Chondrocyte (in vitro differentiated cells): ENCODE results near the gene PDE2A. TPM values are rescaled to one million over a fixed set of nuclear protein-coding genes. Genes with fewer than 3 reads are reported as not detected.

Source experiments
- DNase-seq: peaks from one replicate; pipeline ENCODE4 v3.0.0; 2021; ENCODE audit warnings: mixed read lengths, low spot score
- H3K27ac Mint-ChIP-seq: one replicate; pipeline ENCODE4 v1.8.0; 2021; ENCODE audit warnings: mild to moderate bottlenecking, moderate library complexity, mixed read lengths; ENCODE audit not compliant: unreplicated experiment
- H3K27me3 Mint-ChIP-seq: 2 replicates; pipeline ENCODE4 v1.8.0; 2021; ENCODE audit warnings: low read depth, mixed read lengths
- H3K36me3 Mint-ChIP-seq: 2 replicates; pipeline ENCODE4 v1.8.0; 2021; ENCODE audit warnings: low read depth, mixed read lengths
- H3K4me1 Mint-ChIP-seq: 2 replicates; pipeline ENCODE4 v1.8.0; 2021; ENCODE audit warnings: low read depth, mild to moderate bottlenecking, mixed read lengths
- H3K4me3 Mint-ChIP-seq: one replicate; pipeline ENCODE4 v1.8.0; 2021; ENCODE audit warnings: mild to moderate bottlenecking, moderate library complexity, mixed read lengths; ENCODE audit not compliant: unreplicated experiment
- H3K9me3 Mint-ChIP-seq: 2 replicates; pipeline ENCODE4 v1.8.0; 2021; ENCODE audit warnings: low read depth, mixed read lengths
- CTCF ChIP-seq: fragments of 200-600 bp; sonication (generic); IDR thresholded peaks from 2 replicates; pipeline ENCODE4 v1.5.0; 2021; ENCODE audit warnings: antibody characterized with exemption, mild to moderate bottlenecking, moderate library complexity
- total RNA-seq: library from RNA; stranded (reverse); gene quantifications from 3 replicates; pipeline ENCODE4 v1.2.1, GENCODE V29; 2021

Gene PDE2A
- total RNA-seq, 1 donor from 2014 or later, result not detected

DNA sequence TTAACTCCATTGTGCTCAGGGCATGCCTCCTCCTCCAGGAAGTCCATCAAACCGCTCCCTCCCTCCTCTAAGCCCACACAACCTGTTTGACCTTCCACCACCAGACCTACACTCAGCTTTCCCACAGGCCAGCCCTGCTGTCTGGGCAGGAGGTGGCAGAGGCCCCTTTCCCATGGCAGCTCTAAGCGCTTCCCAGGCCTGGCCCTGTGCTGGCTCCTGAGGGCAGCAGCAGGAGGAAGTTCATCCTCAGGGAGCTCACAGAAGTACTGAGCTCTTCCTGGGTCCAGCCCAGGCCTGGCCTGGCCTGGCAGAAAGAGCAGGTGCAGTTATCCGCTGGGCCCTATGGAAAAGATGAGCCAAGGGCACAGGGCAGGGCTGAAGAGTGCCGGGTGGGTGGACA lies 46.6 kb upstream of the PDE2A start:
- DNase-seq, result no peak
- peaks cover 46% of the 10 kb centered on the region for H3K4me1 Mint-ChIP-seq
- H3K4me3 Mint-ChIP-seq, result peak overlapping the region; percentile 71
- H3K36me3 Mint-ChIP-seq, result peaks cover 4% of the 10 kb centered on the region
- H3K27me3 Mint-ChIP-seq, result no peaks in the 10 kb centered on the region
- H3K9me3 Mint-ChIP-seq, result no peaks in the 10 kb centered on the region
- no peak for TF ChIP-seq CTCF
- peak overlapping the region; percentile 32 for H3K27ac Mint-ChIP-seq

- Mint-ChIP-seq H3K4me1 (peaks cover 38% of the 10 kb centered on the region), H3K4me3 (peak overlapping the region; percentile 71), H3K36me3 (peaks cover 4% of the 10 kb centered on the region), H3K27me3 (no peaks in the 10 kb centered on the region), H3K27ac (peak overlapping the region; percentile 65), H3K9me3 (no peaks in the 10 kb centered on the region)
- no peak for DNase-seq
- TF ChIP-seq CTCF, result no peak
Measured at GRCh38 chr11:72720047-72720446, 45.8 kb upstream of the PDE2A start.

DNA sequence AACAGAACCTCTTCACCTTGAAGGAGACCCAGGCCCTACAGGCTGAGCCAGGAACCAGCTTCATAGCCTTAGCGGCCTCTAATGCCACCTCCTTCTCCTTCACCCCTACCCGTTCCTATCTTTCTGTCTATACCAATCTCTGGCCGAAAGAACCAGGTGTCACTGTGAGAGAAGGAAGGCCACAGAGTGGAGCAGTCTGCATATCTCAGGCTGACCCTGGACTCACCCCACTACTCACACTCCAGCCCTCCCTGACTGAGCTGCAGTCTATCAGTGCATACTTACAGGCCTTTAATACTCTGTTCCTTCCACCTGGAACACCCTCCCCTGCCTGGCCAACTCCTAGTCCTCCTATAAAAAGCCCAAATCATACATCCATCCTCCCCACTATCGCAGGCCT lies 45.3 kb upstream of the PDE2A start:
- peaks cover 4% of the 10 kb centered on the region for H3K36me3 Mint-ChIP-seq
- DNase-seq, result no peak
- peaks cover 38% of the 10 kb centered on the region for H3K4me1 Mint-ChIP-seq
- peak overlapping the region; percentile 65 for H3K27ac Mint-ChIP-seq
- TF ChIP-seq CTCF, result no peak
- H3K9me3 Mint-ChIP-seq, result no peaks in the 10 kb centered on the region
- no peaks in the 10 kb centered on the region for H3K27me3 Mint-ChIP-seq
- H3K4me3 Mint-ChIP-seq, result no peak overlapping the region

GRCh38 chr11:72719144-72719543 lies 44.9 kb upstream of the PDE2A start:
- Mint-ChIP-seq H3K9me3 (no peaks in the 10 kb centered on the region), H3K4me1 (peaks cover 38% of the 10 kb centered on the region), H3K27ac (no peak overlapping the region), H3K27me3 (no peaks in the 10 kb centered on the region), H3K36me3 (peaks cover 4% of the 10 kb centered on the region), H3K4me3 (no peak overlapping the region)
- no peak for DNase-seq
- TF ChIP-seq CTCF, result no peak

DNA sequence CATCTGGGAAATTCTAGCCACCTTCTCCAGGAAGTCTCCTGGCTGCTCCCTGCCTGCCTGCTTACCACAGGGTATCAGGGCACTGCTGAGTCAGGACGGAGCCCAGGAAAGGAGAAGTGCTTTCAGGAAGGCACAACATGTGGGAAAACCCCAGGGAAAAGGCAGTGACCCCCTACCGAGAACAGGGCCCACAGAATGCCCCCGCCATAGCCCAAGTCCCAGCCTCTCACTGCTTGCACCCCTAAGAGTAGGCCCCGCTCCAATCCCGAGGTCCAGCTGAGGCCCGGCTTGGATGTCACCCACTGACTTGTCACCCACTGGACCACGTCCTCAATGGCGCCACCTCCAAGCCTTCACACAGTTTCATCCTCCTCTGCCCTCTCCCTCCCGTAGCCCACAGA lies 43.9 kb upstream of the PDE2A start:
- no peak for DNase-seq
- Mint-ChIP-seq H3K36me3 (peaks cover 4% of the 10 kb centered on the region), H3K27me3 (no peaks in the 10 kb centered on the region), H3K4me3 (no peak overlapping the region), H3K9me3 (no peaks in the 10 kb centered on the region), H3K4me1 (peaks cover 35% of the 10 kb centered on the region), H3K27ac (no peak overlapping the region)
- TF ChIP-seq CTCF, result no peak
